Heart left ventricle (tissue), 16 donors: ENCODE data around the gene CENPU. TPM values are rescaled to one million over a fixed set of nuclear protein-coding genes. Genes with fewer than 3 reads are reported as not detected.

Experiments
- ATAC-seq, 4 donors: fragments of 200-7000 bp; cut with Tn5 transposase; one replicate each; pipeline ENCODE4 v1.9.1; 2020 to 2022; ENCODE audit warnings: moderate library complexity in 4 of 4, mild to moderate bottlenecking in 3 of 4, moderate number of reproducible peaks in 1 of 4
- DNase-seq, 5 donors: peaks; one replicate each; pipeline ENCODE4 v3.0.0-alpha.2; 2020
- H3K27ac ChIP-seq, 12 donors: fragments of 200-600 bp; sonication (generic) in 4 of 12; one replicate each; pipeline versions ENCODE4 v1.5.0 to v1.8.0; 2016 to 2022; ENCODE audit warnings: mild to moderate bottlenecking in 2 of 12
- H3K27me3 ChIP-seq, 9 donors: fragments of 200-600 bp; sonication (generic) in 2 of 9; one replicate each; pipeline versions ENCODE4 v1.5.1 to v1.8.0; 2016 to 2022; ENCODE audit warnings: mild to moderate bottlenecking in 3 of 9
- H3K36me3 ChIP-seq, 9 donors: fragments of 200-600 bp; sonication (generic) in 2 of 9; one replicate each; pipeline versions ENCODE4 v1.5.0 to v1.8.0; 2018 to 2022; ENCODE audit warnings: mild to moderate bottlenecking in 2 of 9
- H3K4me1 ChIP-seq, 12 donors: fragments of 200-600 bp; sonication (generic) in 4 of 12; one replicate each; pipeline versions ENCODE4 v1.5.0 to v1.8.0; 2016 to 2022; ENCODE audit warnings: mild to moderate bottlenecking in 3 of 12
- H3K4me3 ChIP-seq, 12 donors: fragments of 200-600 bp; sonication (generic) in 4 of 12; one replicate each; pipeline versions ENCODE4 v1.5.0 to v1.8.0; 2017 to 2022; ENCODE audit warnings: mild to moderate bottlenecking in 9 of 12, moderate library complexity in 4 of 12
- H3K9me3 ChIP-seq, 12 donors: fragments of 200-600 bp; sonication (generic) in 4 of 12; one replicate each; pipeline versions ENCODE4 v1.5.0 to v1.8.0; 2016 to 2022; ENCODE audit warnings: mild to moderate bottlenecking in 1 of 12
- POLR2A ChIP-seq, 2 donors: fragments of 450-650 bp; IDR thresholded peaks; one replicate each; pipeline ENCODE4 v1.6.1; 2017; ENCODE audit warnings: antibody characterized with exemption in 2 of 2, mild to moderate bottlenecking in 2 of 2, moderate library complexity in 2 of 2
- WGBS, 4 donors: extraction: QIAGEN DNeasy Blood & Tissue Kit in 2 of 4; methylation state at CpG; one replicate each; pipeline versions ENCODE4 v1.1.5 to v1.1.7; 2013 to 2018; 5-methylcytosine and 5-hydroxymethylcytosine counted together
- intact Hi-C, 10 donors: fragments of 100-400 bp; cut with DNase I; formaldehyde crosslinking; loops; one replicate each; pipeline versions ENCODE4 v1.11.1 to v1.14.2; 2022
- polyA plus RNA-seq, 2 donors: library from polyadenylated mRNA; stranded (reverse); fragments of 200-250 nt; gene quantifications; one replicate each; pipeline ENCODE4 v1.2.3, GENCODE V29; 2013
- total RNA-seq, 9 donors: library from RNA; depleted of rRNA in 2 of 9; stranded (reverse); fragments of >200 nt in 2 of 9; fragmentation: NEBNext Ultra II Directional in 3 of 9; extraction: Animal tissue kit (Norgen Biotek cat#: 25700) in 3 of 9; gene quantifications; one replicate each; pipeline versions ENCODE4 v1.1.0 to v1.2.4, GENCODE V29; 2016 to 2023
- TF ChIP-seq, protein P1 (sequence below), 12 donors: fragments of 200-600 bp; sonication (generic) in 4 of 12; IDR thresholded peaks; one replicate each; pipeline versions ENCODE4 v1.5.0 to v1.8.0; 2018 to 2022; ENCODE audit warnings: antibody characterized with exemption in 12 of 12, mild to moderate bottlenecking in 5 of 12
- donor health status: ischemic (EF 13 %, LVEDD 7.1; RV severe dilation, severe dysfunction).
- donor health status: healthy with polysubstance abuse.
- donor health status: DM: no; HTN: yes; CAD: no.
- donor health status: DM: no; HTN: no; CAD: no.
- donor health status: ischemic (EF 25% LVEDD 6.9; RV normal size, moderate dysfunction).
- donor health status: ischemic (EF 25% LVEDD 5.7; RV mildly dilated, moderate dysfunction).
- donor health status: healthy.
- donor health status: DM: yes; HTN: yes; CAD: no.
- donor health status: ischemic (EF 35%, LVEDD 5.7; RV mildly dilated, moderate dysfunction).
- donor health status: nonischemic (EF 11% LVEDD 7.7; RV severe dilation, severe dysfunction).
- donor health status: DM: yes; HTN: yes; CAD: no.
- donor health status: PGD.
- donor health status: ischemic (EF 29% LVEDD 5.4; RV normal size, mild dysfunction).
- donor health status: nonischemic (EF 23%, LVEDD 6.1; RV moderate dilation, normal function).

CENPU gene
- total and polyA plus RNA-seq, 11 donors = 0.36 to 7.1 (median 1.2) TPM

DNA sequence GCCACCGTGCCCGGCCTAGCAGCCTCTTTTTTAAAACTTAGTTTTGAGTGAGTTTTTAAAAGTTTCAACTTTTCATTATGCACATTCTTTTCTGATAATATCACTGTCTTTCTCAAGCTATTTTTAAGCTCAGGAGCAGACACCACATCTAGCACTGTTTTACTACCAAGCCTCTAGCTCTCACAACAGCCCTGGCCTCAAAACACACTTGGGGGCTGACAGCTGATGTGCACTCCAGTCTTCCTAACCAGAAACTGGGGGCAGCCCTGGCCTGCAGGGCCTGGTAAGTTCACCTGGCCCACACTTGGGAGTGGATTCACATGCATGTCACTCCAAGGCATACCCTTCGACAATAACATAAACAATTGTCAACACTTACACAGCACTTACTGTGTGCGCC is 34.0 kb downstream of the CENPU start:
- Histone ChIP-seq H3K27me3 (no peaks in the 10 kb centered on the region), H3K9me3 (no peaks in the 10 kb centered on the region), H3K36me3 (peaks cover 0 to 11% (median 0%) of the 10 kb centered on the region in 9 donors), H3K27ac (peak overlapping the region in 1 of 12 donors; percentile 5), H3K4me3 (no peak overlapping the region), H3K4me1 (peaks cover 0 to 11% (median 1%) of the 10 kb centered on the region in 12 donors)
- intact Hi-C loops = no loop called here
- ATAC-seq (no peak), DNase-seq (no peak)
- WGBS, 4 donors = 88 to 93% (median 89%) methylated on average over 4 of the region's 4 CpGs
- TF ChIP-seq, protein P1, sequence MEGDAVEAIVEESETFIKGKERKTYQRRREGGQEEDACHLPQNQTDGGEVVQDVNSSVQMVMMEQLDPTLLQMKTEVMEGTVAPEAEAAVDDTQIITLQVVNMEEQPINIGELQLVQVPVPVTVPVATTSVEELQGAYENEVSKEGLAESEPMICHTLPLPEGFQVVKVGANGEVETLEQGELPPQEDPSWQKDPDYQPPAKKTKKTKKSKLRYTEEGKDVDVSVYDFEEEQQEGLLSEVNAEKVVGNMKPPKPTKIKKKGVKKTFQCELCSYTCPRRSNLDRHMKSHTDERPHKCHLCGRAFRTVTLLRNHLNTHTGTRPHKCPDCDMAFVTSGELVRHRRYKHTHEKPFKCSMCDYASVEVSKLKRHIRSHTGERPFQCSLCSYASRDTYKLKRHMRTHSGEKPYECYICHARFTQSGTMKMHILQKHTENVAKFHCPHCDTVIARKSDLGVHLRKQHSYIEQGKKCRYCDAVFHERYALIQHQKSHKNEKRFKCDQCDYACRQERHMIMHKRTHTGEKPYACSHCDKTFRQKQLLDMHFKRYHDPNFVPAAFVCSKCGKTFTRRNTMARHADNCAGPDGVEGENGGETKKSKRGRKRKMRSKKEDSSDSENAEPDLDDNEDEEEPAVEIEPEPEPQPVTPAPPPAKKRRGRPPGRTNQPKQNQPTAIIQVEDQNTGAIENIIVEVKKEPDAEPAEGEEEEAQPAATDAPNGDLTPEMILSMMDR (IDR thresholded peaks at IDR 0.05) = no peak
- TF ChIP-seq POLR2A (IDR thresholded peaks at IDR 0.05) = no peak

DNA sequence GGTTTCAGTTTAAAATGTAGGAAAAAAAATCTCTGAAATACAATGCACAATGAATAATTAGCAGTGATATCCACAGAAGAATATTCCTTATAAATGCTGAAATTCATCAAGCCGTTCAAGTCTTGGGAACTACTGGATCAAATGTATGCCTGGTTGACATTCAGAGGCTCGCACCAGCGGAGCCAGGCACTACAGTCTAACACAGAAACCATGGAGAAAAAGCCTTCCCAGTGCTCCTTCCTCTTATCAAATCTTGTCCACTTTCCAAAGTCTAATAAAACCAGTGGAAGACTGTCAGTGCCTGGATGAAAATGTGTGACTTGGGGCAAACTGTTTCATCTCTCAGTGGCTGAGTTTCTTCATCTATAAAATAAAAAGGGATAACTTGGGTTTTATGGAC is 35.9 kb downstream of the CENPU start:
- Histone ChIP-seq H3K27ac (no peak overlapping the region), H3K4me1 (peaks cover 0 to 19% (median 4%) of the 10 kb centered on the region in 12 donors), H3K27me3 (no peaks in the 10 kb centered on the region), H3K9me3 (no peaks in the 10 kb centered on the region), H3K4me3 (peak overlapping the region in 2 of 12 donors; percentile 23 to 24), H3K36me3 (peaks cover 0 to 31% (median 18%) of the 10 kb centered on the region in 9 donors)
- TF ChIP-seq, protein P1 (IDR thresholded peaks at IDR 0.05) = no peak
- no peak for TF ChIP-seq POLR2A (IDR thresholded peaks at IDR 0.05)
- WGBS, 4 donors = 82 to 86% (median 83%) methylated on average over 3 of the region's 3 CpGs
- DNase-seq (no peak), ATAC-seq (no peak)
- intact Hi-C loops = no loop called here

DNA sequence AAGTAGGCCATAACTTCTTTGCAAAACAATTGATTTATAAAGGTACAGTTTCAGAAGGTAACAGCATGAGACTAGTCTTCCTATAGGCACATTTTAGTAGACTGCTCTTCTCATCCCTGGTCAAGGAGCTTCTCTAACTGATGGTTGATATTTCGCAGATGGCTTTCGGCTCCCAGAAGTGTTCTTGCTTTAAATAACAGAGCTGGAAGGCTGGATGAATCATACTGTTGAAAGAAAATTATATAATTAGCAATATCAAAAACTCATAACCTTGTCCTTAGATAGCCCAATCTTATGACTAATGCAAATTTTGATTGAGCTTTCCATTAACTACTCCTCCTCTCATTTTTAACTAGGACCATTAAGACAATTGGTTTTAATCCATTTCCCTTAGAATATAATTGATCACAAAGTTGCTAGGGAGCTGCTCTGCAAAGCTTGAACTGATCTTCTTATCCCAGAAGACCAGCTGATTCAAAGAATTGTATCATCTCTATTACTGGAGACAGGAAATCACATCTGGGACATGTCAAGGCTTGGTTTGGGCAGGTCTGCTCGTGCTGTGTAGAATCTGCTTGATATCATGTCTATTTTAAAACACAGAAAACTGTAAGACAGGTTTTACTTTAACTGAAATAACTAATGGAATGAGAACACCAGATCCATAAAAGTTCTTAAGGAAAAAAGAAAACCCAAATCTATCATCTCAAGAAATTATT is 38.6 kb downstream of the CENPU start:
- H3K36me3 ChIP-seq = peaks cover 0 to 46% (median 28%) of the 10 kb centered on the region in 9 donors
- ATAC-seq (peak; percentile 66 to 91 (median 82)), DNase-seq (no peak)
- no peaks in the 10 kb centered on the region for H3K9me3 ChIP-seq
- no peak overlapping the region for H3K4me3 ChIP-seq
- H3K27ac ChIP-seq = peak overlapping the region in 9 of 12 donors; percentile 16 to 66 (median 49)
- 37 to 46% (median 42%) methylated on average over 3 of the region's 3 CpGs for WGBS, 4 donors
- H3K4me1 ChIP-seq = peaks cover 0 to 19% (median 4%) of the 10 kb centered on the region in 12 donors
- H3K27me3 ChIP-seq = no peaks in the 10 kb centered on the region
- intact Hi-C loops = no loop called here
- TF ChIP-seq POLR2A (IDR thresholded peaks at IDR 0.05) = no peak
- TF ChIP-seq, protein P1 (IDR thresholded peaks at IDR 0.05) = no peak

DNA sequence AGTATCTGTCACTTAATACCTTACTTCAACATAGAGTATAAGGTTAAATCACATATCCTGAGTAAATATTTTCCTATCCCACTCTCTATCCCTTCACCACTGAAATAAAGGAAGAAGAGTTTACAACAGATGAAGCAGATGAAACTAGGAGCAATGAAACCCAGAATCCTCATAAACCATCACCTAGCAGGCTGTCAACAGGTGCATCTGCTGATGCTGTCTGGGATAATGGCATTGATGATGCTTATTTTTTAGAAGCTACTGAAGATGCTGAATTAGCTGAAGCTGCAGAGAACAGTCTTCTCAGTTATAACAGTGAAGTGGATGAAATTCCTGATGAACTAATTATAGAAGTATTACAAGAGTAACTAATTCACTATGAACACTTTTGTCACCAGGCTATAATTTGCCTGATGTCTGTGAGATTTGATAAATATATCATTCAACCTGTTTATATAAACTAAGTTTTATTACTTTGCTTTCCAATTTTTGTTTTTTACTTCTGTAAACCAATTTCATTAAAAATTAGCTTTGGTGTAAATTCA is 39.4 kb downstream of the CENPU start:
- H3K27ac ChIP-seq = peak overlapping the region in 7 of 12 donors; percentile 22 to 66 (median 49)
- TF ChIP-seq POLR2A (IDR thresholded peaks at IDR 0.05) = no peak
- TF ChIP-seq, protein P1 (IDR thresholded peaks at IDR 0.05) = no peak
- intact Hi-C loops = no loop called here

More for the DNA sequence above, 39.4 kb downstream of the CENPU start:
- ATAC-seq (no peak), DNase-seq (no peak)
- Histone ChIP-seq H3K4me1 (peaks cover 0 to 18% (median 4%) of the 10 kb centered on the region in 12 donors), H3K36me3 (peaks cover 0 to 46% (median 28%) of the 10 kb centered on the region in 9 donors), H3K4me3 (no peak overlapping the region), H3K27me3 (no peaks in the 10 kb centered on the region), H3K9me3 (no peaks in the 10 kb centered on the region)
